Activated CD4-positive, alpha-beta T cell treated with anti-CD3 and anti-CD28 coated beads, Interleukin-2, amount 50 U/mL, for 4 hours (primary cell): ENCODE measurements around the gene ANKRD26.

Experiments
- DNase-seq, 2 experiments: peaks; one replicate each; pipeline ENCODE4 v3.0.0-alpha.2; 2020

ANKRD26 gene

DNA sequence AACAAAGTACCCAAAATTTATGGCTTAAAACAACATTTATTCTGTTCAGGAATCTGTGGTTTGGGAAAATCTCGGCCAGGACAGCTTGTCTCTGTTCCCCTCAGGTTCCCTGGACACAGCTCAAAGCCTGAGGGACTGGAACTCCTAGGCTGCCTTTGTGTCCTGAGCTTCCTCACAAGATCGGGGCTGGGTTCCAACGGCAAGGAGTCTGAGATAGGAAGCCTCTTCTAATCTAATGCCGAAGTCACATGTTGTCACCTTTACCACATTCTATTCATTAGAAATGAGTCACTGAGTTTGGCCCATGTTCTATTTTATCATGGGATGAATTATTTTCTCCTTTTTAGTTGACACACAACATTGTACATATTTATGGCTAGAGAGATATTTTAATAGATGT is 80.5 kb downstream of the ANKRD26 start:
- DNase-seq, result no peak

DNA sequence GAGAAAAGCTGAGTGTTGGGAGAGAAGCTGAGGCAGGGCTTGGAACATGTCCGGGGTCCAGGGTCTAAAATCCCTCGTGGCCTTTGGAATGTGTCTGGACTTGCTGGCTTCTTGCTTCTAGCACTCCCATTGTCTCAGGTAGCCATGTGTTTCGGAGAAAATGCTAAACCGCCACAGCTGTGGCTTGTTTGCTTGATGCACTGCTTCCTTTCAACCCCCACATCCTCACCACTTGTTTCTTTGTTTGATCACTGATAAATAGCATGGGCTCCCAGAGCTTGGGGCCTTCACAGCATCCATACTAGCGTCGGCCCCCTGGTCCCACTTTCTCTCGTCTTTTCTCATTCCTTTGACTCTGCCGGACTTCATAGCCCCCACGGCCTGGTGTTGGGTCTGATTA is 102.7 kb downstream of the ANKRD26 start:
- no peak for DNase-seq

DNA sequence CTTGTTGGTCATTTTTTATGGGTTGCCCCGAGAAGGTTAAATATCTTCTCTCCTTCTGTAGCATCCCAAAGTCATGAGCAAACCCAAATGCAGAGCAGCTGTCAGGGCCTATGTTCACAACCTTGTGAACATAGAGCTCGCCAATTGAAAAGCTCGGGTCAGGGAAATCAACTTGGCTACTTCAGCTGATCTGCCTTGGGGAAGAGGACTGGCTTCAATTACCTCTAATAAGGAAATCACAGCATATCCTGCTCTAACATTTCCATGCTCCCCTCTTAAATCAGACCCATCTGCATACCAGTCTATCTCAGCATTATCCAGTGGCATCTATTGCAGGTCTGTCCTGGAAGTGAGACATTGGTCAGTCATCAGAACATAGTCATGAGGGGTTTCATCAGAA is 105.6 kb downstream of the ANKRD26 start:
- DNase-seq, result no peak

DNA sequence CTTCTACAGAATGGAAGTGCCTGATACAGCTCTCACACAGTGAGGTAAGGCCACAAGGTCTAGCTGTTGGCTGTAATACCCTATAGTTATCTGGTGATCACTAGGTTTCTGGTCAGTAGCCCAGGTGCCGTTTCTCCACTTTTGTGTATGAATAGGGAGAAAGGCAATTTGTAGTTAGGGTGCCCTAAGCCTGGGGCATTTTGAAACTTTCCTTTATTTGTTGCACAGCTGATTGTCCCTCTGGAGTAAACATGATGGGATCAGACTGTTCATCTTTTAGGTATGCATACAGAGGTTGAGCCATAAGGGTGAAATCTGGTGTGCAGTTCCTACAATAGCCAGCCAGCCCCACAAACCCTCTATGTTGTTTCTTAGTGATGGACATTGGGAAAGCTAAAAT is 112.4 kb downstream of the ANKRD26 start:
- DNase-seq, result no peak

DNA sequence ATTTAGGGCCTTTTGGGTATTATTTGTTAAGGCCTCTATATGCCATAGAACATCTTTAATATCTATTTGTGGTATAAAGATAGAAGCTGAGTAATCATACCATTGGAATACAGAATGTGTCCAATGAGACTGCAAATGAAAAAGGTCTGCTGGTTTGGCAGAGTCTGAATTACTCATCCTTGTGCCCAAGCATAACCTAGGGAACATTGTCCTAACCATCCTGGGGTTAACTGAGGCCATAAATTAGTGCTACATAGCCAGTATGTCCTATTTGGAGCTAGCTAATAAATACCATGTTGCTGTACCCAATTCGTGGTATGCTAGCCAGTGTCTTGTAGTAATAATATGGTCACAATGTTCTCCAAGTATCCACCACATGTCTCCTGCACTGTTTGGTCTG is 117.1 kb downstream of the ANKRD26 start:
- no peak for DNase-seq

DNA sequence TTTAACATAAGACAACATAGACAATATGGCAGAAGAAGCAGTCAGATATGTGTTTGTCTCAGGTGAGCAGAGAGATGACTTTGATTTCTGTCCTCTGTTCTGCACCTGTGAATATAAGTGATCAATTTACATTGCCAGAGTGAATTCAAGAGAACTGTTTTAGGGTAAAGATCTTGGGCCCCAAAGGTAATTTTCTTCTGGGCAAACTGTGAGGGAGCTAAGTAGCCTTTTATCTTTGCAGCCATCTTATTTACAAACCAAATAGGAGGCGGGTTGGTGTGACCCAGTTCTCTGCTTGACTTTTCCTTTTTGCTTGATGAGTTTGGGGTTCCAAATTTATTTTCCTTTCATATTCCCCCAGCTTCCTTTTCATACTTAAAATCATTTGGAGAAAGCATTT is 118.2 kb downstream of the ANKRD26 start:
- DNase-seq, result no peak

DNA sequence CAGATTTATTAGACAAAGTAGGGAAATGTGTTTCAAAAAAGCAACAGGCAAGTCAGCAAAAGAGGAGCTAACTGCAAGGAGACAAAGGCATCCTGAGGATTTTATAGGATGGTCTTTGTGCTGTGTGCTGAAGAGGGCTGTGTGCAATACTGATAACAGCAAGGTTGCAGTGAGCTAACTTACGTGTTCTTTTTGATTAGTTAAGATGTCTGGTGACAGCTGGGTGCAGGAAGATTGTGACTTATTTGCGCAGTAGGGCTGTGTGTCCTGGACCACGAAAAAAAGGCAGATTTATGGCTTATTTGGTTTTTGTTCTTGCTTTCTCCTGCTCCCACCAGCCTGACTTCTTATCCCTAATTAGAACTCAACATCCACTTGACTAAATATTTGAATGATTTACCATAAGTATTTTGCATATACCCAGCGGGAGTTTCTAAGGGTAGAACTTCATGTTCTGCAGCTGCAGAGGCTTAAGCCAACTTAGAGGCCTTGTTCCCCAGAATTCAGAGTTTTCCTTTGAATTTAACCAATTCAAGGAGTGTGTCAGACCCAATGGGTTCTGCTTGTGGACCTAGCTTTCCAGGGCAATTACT is 119.0 kb downstream of the ANKRD26 start:
- no peak for DNase-seq

DNA sequence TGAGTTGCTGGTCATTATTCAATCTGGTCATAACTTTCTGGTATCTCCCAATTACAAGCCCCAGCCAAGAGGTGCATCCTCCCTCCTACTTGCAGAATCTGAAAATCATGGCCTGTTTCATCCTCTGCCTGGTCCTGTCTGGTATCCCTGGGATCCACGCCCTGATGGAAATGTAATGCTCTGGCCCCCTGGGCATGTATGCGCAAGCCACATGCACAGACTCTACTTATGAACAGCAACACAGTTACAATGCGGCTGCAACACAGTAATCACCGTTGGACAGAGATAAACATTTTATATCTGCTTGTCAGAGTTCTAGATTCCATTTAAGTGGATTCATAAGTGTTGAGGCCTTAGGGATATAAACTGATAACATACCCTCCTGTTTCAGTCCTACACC is 121.8 kb downstream of the ANKRD26 start:
- no peak for DNase-seq

DNA sequence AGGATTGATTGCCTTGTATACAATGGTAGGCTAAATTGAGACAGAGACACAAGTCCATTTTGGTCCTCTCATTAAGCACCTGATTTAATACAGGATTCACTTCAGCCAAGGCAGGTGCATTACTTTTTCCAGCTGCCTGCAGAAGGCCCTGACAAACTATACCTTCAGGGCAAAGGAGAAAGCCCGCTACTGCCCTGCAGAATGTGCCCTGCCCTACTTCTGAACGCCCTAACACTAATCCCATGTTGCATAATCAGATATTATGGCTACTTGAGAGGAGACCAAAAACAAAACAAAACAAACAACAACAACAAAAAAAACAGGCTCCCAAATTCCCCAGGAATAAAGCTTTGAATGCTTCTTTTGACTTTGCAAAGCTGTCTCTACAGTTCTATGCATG is 122.7 kb downstream of the ANKRD26 start:
- DNase-seq, result no peak

DNA sequence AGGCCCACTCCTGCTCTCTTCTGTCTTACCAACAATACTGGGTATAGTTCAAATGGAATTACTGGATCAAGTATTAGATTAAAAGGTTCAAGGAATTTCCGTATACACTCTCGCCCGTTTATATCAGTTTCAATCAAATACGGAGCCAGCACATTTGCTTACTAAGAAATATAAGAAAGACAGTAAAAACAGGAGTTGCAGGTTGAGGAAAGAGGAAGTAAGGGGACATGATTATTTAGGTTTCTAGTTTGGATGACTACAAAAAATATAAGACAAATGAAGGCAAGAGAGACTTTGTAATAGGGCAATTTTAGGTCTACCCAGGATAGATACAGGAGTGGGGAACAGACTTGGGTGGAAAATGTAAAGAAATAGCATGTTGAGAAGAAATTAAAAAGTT is 129.6 kb downstream of the ANKRD26 start:
- DNase-seq, result no peak

DNA sequence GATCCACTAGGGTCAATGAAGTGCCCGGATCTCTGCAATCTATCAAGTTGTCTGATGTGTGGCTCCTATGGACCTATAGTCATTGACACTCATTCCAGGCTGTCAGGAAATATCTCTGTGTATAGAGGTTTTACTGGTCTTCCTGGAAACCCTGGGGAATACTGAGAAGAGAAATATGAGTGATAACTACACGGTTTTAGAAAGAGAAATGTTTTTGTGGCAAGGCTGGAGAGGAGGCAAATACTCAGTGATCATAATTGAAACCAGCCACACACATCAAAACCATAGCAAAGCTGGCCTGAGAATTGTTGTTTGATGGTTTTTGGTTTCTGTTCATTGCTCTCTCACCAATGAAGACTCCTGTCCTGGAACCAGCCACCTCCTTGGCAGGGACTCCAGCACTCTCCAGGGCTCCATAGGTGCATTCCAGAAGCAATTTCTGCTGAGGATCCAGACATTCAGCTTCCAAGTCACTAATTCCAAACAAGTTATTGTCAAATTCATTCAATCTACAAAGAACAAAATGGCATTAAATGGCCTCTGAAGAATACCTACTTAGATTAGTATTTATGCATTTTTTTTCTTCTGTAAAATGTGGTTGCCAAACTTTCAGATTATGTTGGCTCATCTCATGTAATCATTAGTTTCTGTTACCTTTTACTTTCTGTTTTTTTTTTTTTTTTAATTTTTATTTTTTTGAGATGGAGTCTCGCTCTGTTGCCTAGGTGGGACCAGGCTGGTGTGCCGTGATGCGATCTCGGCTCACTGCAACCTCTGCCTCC is 131.0 kb downstream of the ANKRD26 start:
- no peak for DNase-seq

DNA sequence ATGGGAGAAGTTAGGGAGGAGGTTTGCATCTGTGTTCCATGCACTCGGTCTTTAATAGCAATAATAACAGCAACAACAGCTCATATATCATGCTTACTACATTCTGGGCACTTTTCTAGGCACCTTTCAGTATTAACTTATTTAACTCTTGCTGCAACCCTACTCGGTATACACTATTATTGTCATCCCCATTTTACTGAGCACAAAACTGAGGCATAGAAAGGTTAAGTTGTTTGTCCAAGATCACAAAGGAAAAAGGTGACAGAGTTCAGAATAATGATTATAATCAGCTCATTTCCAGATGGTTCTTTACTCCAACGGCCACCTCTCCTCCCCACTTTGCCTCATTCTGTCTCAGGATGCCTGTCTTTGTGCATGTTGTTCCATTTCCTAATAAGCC is 137.5 kb downstream of the ANKRD26 start:
- no peak for DNase-seq

DNA sequence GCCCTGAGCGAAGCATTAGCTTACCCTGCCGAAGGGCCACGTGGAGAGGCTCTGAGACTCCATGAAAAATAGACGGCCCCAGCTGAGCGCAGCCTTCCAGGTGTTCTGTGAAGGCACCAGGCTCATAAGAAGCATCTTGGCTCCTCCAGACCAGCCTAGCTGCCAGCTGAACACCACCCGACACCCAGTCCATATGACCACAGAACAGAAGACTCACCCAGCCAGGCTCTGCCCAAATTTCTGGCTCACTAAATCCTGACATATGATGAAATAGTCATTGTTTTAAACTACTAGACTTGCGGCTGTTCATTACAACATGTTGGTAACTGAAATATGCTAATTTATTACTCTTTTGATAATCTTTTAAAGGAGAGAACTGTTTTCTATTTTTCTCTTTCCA is 140.0 kb downstream of the ANKRD26 start:
- DNase-seq, result no peak

DNA sequence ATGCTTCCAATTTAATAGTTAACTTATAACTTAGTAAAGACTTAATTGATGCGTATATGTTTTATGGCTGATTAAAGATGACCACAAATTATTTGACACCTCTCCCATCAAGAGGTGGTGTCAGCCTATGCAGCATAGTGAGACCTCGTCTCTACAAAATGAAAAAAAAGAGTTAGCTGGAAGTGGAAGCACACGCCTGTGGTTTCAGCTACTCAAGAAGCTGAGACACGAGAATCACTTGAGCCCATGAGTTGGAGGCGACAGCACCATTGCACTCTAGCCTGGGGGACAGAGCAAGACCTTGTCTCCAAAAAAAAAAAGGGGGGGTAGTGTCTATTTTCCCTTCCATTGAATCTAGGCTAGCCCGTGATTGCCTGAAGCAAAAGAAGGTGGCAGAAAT is 140.5 kb downstream of the ANKRD26 start:
- no peak for DNase-seq
